ENCODE measurements around the gene FRMPD4. TPM values are rescaled to one million over a fixed set of nuclear protein-coding genes. Genes with fewer than 3 reads are reported as not detected.

Gene FRMPD4
- total and polyA plus RNA-seq, 2 donors (not counting 3 experiments of a cell fraction or from before 2014, with no cell fraction given), result not detected

- ChIA-PET CTCF (no interaction called here), POLR2A (no interaction called here)
- dilution Hi-C loops (cut with MboI; ENCODE audit: extremely low pct_ligation_motif_present, low sequenced_read_pairs) (no loop called here), intact Hi-C loops (cut with micrococcal nuclease) (no loop called here)
- Histone ChIP-seq H3K9ac (replicated peaks; ENCODE audit: extremely low read depth, insufficient read depth, low read length) (no peak overlapping the region), H4K20me1 (replicated peaks; ENCODE audit: control insufficient read depth, extremely low read depth, insufficient read depth, low read length) (no peaks in the 10 kb centered on the region), H3K4me1 (ENCODE audit: control insufficient read depth, extremely low read depth, insufficient read depth, low read length) (no peaks in the 10 kb centered on the region), H3K27me3 (ENCODE audit: control insufficient read depth in 2 of 2, insufficient read depth in 2 of 2, low read length in 2 of 2) (no peaks in the 10 kb centered on the region), H3K4me3 (replicated peaks in 1 of 3; ENCODE audit: insufficient read depth in 1 of 3, low read depth in 1 of 3, low read length in 3 of 3) (no peak overlapping the region), H3K9me3 (replicated peaks; ENCODE audit: control insufficient read depth, insufficient read depth, low read length) (no peaks in the 10 kb centered on the region), H3K4me2 (ENCODE audit: insufficient read depth, low read length) (no peak overlapping the region), H2AFZ (ENCODE audit: low read depth, low read length) (no peak overlapping the region), H3K36me3 (ENCODE audit: control insufficient read depth in 2 of 2, extremely low read depth in 1 of 2, insufficient read depth in 2 of 2, low read length in 2 of 2) (no peaks in the 10 kb centered on the region), H3K79me2 (ENCODE audit: control insufficient read depth, insufficient read depth, low read length) (no peaks in the 10 kb centered on the region), H3K9me1 (replicated peaks; ENCODE audit: control insufficient read depth, extremely low read depth, insufficient read depth, low read length) (no peaks in the 10 kb centered on the region), H3K27ac (ENCODE audit: insufficient read depth, low read depth, low read length) (no peak overlapping the region)
- FAIRE-seq (no peak), DNase-seq (ENCODE audit: low read depth, low spot score) (no peak)
- no peak for TF ChIP-seq POLR2A (IDR thresholded peaks at IDR 0.05; ENCODE audit: low read depth, low read length)
- TF ChIP-seq, protein P1, sequence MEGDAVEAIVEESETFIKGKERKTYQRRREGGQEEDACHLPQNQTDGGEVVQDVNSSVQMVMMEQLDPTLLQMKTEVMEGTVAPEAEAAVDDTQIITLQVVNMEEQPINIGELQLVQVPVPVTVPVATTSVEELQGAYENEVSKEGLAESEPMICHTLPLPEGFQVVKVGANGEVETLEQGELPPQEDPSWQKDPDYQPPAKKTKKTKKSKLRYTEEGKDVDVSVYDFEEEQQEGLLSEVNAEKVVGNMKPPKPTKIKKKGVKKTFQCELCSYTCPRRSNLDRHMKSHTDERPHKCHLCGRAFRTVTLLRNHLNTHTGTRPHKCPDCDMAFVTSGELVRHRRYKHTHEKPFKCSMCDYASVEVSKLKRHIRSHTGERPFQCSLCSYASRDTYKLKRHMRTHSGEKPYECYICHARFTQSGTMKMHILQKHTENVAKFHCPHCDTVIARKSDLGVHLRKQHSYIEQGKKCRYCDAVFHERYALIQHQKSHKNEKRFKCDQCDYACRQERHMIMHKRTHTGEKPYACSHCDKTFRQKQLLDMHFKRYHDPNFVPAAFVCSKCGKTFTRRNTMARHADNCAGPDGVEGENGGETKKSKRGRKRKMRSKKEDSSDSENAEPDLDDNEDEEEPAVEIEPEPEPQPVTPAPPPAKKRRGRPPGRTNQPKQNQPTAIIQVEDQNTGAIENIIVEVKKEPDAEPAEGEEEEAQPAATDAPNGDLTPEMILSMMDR (IDR thresholded peaks at IDR 0.05; ENCODE audit: extremely low read depth in 1 of 2, insufficient read depth in 1 of 2, low read depth in 1 of 2, low read length in 2 of 2), result no peak
- no peak for TF ChIP-seq GATA2 (IDR thresholded peaks at IDR 0.05; ENCODE audit: insufficient read depth, insufficient read length, low read depth, low read length)
- no peak for TF ChIP-seq FOS (IDR thresholded peaks at IDR 0.05; ENCODE audit: borderline replicate concordance, insufficient read depth, low read length)
- TF ChIP-seq MAX (IDR thresholded peaks at IDR 0.05; ENCODE audit: insufficient read depth, insufficient read length), result no peak
- no peak for TF ChIP-seq MYC (IDR thresholded peaks at IDR 0.05; ENCODE audit: low read depth, low read length)
- no peak for TF ChIP-seq POLR2AphosphoS5 (IDR thresholded peaks at IDR 0.05; ENCODE audit: insufficient read depth, low read depth, low read length)
- TF ChIP-seq EZH2 (IDR thresholded peaks at IDR 0.05; ENCODE audit: borderline replicate concordance, low read depth, low read length, severe bottlenecking), result no peak
- no peak for TF ChIP-seq JUN (IDR thresholded peaks at IDR 0.05; ENCODE audit: borderline replicate concordance, insufficient read depth, insufficient read length, low read depth)
- no TSS peak for BruUV-seq (replicated peaks)
These were observed 274.3 kb downstream of the FRMPD4 start for GRCh38 chrX:12412561-12412960.
